ENCODE results near the gene SYF2.
"Not testable (repeated sequence)": the region's sequence is repeated elsewhere in the genome, so short reads cannot be mapped to it uniquely, and the experiment has no call there.

The SYF2 gene

DNA sequence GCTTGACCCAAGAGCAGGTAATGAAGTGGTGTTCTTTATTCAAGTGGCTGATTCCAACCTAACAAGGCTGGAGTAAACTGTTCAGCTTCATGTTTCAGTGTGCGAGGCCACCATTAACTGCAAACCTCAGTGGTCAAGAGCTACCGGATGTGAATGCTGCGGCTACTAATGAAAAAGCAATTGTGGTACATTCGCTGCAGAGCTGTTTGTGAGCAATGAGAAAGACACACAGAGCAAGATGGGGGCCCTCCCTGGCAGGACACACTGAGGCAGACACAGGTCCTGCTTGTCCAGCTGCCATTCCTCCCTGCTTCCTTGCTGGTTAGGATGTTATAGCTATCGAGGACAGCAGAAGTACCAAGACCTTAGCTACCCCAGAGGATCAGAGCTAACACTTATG is 26.1 kb downstream of the SYF2 start:
- no peak for DNase-seq (ENCODE audit: low spot score)

GRCh38 chr1:25205786-25206185 is 26.5 kb downstream of the SYF2 start:
- no peak for DNase-seq (ENCODE audit: low spot score)

GRCh38 chr1:25204797-25205480 is 27.4 kb downstream of the SYF2 start:
- peak; percentile 74 for DNase-seq (ENCODE audit: low spot score)

GRCh38 chr1:25201006-25201405 is 31.3 kb downstream of the SYF2 start:
- no peak for DNase-seq (ENCODE audit: low spot score)

- DNase-seq (ENCODE audit: low spot score), result no peak
Observed at GRCh38 chr1:25199819-25200620, 32.3 kb downstream of the SYF2 start.

DNA sequence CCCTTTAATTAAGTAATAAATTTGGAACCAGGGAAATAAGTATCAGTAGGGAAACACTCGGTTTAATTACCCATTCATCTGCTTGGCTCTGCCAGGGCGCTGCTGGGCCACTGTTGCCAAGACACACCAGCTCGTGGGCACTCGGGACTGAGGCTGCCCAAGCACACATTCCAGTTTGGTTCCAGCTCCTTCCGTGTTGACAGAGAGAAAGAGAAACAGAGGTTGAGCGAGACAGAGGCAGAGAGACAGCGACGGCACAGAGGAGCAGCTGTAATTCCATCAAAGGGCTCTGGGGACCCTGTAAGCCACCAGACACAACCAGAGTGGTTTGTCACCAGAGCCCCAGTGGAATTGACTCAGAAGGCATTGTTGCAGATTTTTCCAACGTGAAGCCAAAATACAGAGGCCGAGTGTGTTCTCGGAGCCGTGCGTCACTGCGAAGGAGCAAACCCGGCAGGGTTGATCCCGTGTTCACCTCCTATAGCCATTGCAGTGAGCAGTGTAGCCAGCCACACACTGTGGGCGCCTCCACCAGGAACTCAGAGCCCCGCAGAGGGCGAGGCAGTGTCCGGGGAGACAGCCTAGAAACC is 33.5 kb downstream of the SYF2 start:
- no peak for DNase-seq (ENCODE audit: low spot score)

GRCh38 chr1:25197982-25198662 is 34.2 kb downstream of the SYF2 start:
- DNase-seq (ENCODE audit: low spot score), result peak; percentile 34

GRCh38 chr1:25197235-25197975 is 34.9 kb downstream of the SYF2 start:
- no peak for DNase-seq (ENCODE audit: low spot score)

- DNase-seq (ENCODE audit: low spot score), result no peak
Observed at GRCh38 chr1:25196830-25197229, 35.5 kb downstream of the SYF2 start.

GRCh38 chr1:25195835-25196234 is 36.5 kb downstream of the SYF2 start:
- DNase-seq (ENCODE audit: low spot score), result no peak

GRCh38 chr1:25194572-25195020 is 37.7 kb downstream of the SYF2 start:
- DNase-seq (ENCODE audit: low spot score), result no peak

- no peak for DNase-seq (ENCODE audit: low spot score)
Observed at GRCh38 chr1:25194054-25194453, 38.2 kb downstream of the SYF2 start.

DNA sequence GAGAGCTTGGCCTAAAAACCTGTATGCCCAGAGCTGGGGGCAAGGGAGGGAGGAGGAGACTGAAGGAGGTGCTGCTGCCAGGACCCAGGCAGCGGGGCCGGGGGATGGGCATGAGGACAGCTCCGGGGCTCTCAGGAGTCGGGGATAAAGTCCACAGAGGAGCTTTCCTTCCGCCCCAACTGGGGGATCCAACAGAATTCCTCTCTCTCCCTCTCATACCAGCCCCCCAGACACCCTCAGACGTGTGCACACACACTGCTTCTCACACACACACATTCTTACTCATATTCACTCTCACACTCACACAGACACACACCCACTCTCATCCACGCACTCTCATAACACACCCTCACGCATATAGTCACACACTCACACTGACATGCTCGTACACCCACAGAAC is 39.1 kb downstream of the SYF2 start:
- DNase-seq (ENCODE audit: low spot score), result no peak

DNA sequence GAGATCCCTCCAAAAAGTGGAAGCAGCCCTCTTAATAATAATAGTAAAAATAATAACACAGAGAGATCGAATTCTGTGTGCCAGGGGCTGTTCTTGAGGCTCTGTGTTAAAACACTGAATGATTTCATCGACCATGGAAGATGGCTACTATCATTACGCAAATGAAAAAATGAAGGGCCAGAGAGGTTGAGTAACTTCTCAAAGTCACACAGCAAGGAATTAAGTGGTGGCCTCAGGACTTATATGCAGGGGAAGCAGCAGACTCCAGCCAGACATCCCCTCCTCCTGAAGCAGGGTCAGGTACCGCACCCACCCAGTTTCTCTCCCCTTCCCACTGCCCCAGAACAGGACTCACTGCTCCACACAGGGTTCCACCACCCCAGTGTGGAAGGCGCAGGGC is 40.1 kb downstream of the SYF2 start:
- DNase-seq (ENCODE audit: low spot score), result no peak

DNA sequence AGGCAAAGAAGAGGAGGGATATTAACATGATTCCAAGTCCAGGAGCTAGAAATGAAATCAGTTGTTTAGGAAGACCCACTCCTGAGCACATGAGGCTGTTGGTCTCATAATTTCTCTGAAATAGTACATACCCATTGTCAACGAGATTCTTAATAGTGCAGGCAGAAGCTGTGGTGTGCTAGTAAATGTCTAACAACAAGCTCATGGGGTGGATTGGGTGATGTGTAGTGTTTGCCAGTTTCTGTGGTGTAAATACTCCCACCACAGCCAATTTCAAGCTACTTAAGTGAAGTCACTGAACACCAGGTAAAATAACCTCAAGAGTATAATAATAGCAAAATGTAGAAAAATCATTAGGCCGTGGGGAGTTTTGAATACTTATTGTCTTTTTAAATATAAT is 42.0 kb downstream of the SYF2 start:
- no peak for DNase-seq (ENCODE audit: low spot score)

DNA sequence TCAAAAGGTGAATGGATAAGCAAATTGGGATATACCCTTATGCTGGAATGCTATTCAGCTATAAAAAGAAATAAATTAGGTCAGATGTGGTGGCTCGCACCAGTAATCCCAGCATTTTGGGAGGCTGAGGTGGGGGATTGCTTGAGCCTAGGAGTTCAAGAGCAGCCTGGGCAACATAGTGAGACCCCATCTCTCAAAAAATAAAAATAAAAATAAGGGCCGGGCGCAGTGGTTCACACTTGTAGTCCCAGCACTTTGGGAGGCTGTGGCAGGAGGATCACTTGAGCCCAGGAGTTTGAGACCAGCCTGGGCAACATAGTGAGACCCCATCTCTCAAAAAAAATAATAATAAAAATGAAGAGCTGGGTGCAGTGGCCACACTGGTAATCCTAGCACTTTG is 44.4 kb downstream of the SYF2 start:
- DNase-seq (ENCODE audit: low spot score), result not testable (repeated sequence)

- DNase-seq (ENCODE audit: low spot score), result no peak
Observed at GRCh38 chr1:25187077-25187476, 45.2 kb downstream of the SYF2 start.

DNA sequence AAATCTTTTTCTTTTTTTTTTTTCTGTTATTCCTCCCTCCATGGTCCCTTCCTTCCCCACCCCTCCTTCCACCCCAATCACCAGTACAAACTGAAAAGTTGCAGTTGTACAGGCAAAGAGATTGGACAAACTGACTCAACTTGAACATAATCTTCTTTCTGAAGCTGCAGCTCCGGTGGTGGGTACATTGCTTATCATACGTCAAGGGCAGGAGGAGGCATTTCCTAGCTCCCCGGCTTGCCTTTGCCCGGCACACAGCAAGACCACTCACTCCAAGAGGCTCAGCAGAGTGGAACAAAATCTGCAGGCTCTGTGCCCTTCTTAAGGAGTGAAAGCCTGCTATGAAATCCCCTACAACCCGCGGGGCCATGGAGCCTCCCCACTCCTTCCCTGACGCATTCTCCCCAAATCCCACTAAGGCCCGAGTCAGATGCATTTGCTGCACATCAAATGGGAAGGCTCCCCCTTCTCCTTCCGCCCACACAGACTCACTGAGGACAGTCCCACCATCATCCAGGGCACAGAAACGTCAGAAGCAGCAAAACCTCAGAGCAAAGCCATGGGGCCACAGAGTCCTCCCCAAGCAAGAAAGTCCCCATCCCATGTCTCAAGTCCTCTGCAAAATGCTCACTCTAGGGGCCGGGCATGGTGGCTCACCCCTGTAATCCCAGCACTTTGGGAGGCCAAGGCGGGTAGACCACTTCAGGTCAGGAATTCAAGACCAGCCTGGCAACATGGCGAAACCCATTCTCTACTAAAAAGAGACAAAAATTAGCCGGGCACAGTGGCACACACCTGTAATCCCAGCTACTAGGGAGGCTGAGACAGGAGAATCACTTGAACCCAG is 45.9 kb downstream of the SYF2 start:
- DNase-seq (ENCODE audit: low spot score), result no peak

DNA sequence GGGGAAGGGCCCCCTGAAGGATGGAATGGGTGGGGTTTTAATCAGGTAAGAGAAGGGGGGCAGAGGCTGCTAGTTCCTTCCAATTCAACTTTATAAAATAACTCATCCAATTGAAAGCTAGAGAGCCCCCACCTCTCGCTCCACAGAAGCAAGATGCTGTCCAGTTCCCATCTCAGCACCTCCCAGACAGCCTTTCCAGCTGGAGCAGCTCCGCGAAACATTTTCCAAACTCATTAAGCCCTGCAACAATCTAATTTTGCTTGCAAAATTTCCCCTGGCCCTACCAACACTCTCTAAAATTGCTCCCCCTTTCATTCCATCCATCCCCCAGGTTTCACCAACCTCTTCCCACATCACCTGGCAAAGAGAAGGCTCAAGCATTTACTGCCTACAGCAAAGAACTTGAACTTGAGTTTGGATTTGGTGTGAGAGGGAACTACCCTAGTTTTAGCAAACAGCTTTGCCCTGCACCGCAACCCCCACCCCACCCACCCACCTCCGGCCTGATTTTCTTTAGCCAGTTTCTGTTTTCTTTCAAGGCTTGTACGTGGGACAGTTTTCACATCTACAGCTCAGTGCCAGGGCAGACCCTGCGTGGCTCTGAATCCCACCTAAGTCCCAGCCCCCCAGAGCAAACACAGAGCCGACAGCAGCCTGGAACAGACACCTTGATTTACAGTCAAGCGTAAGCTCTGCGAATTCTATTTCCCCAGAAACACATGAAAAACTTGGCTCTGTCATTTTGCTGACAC is 46.7 kb downstream of the SYF2 start:
- no peak for DNase-seq (ENCODE audit: low spot score)
